Measurements from ENCODE around the gene TAF6L. TPM values are rescaled to one million over a fixed set of nuclear protein-coding genes. Genes with fewer than 3 reads are reported as not detected.
"Not testable (repeated sequence)": the region's sequence is repeated elsewhere in the genome, so short reads cannot be mapped to it uniquely, and the experiment has no call there.

TAF6L gene
- total RNA-seq, 1 donor from 2014 or later, result 28.9 TPM

- peak overlapping the region; percentile 68 for H3K4me2 ChIP-seq
- no peak overlapping the region for H3K27ac ChIP-seq
- H3K27ac Mint-ChIP-seq, result peak overlapping the region; percentile 3
Observed at GRCh38 chr11:62755086-62755615, 16.0 kb upstream of the TAF6L start.

GRCh38 chr11:62757846-62758788, 13.1 kb upstream of the TAF6L start:
- Histone ChIP-seq H3K27me3 (no peaks in the 10 kb centered on the region), H3K9ac (no peak overlapping the region), H3K4me3 (no peak overlapping the region), H3K4me2 (no peak overlapping the region), H3K4me1 (peaks cover 8% of the 10 kb centered on the region), H3K79me2 (ENCODE audit: low read depth) (peaks cover 21% of the 10 kb centered on the region), H3K36me3 (no peaks in the 10 kb centered on the region), H2AFZ (replicated peaks) (peak overlapping the region; percentile 83), H3F3A (ENCODE audit: low read depth) (peaks cover 51% of the 10 kb centered on the region), H4K20me1 (ENCODE audit: low read depth) (no peaks in the 10 kb centered on the region), H3K9me3 (ENCODE audit: low read depth) (no peaks in the 10 kb centered on the region), H3K27ac (no peak overlapping the region)
- TF ChIP-seq EZH2phosphoT487 (IDR thresholded peaks at IDR 0.05), result no peak
- TF ChIP-seq EZH2 (IDR thresholded peaks at IDR 0.05), result no peak
- no peak for TF ChIP-seq CTCF (IDR thresholded peaks at IDR 0.05)
- no peak for DNase-seq (ENCODE audit: low spot score)
- peaks cover 7% of the 10 kb centered on the region for H3K27me3 Mint-ChIP-seq (ENCODE audit: insufficient read depth, low read depth)
- H3K4me3 Mint-ChIP-seq, result no peak overlapping the region
- no peak overlapping the region for H3K27ac Mint-ChIP-seq
- H3K4me1 Mint-ChIP-seq, result peaks cover 16% of the 10 kb centered on the region
- H3K36me3 Mint-ChIP-seq, result peaks cover 2% of the 10 kb centered on the region
- H3K9me3 Mint-ChIP-seq, result no peaks in the 10 kb centered on the region

More at GRCh38 chr11:62755086-62755615, 16.0 kb upstream of the TAF6L start:
- peak overlapping the region; percentile 98 for H3K4me3 Mint-ChIP-seq
- Histone ChIP-seq H3K4me1 (no peaks in the 10 kb centered on the region), H3K9ac (no peak overlapping the region), H3K79me2 (ENCODE audit: low read depth) (peaks cover 29% of the 10 kb centered on the region), H3K36me3 (no peaks in the 10 kb centered on the region), H3K9me3 (ENCODE audit: low read depth) (no peaks in the 10 kb centered on the region), H3F3A (ENCODE audit: low read depth) (peaks cover 36% of the 10 kb centered on the region), H3K27me3 (no peaks in the 10 kb centered on the region), H3K4me3 (no peak overlapping the region), H2AFZ (replicated peaks) (no peak overlapping the region), H4K20me1 (ENCODE audit: low read depth) (no peaks in the 10 kb centered on the region)
- H3K4me1 Mint-ChIP-seq, result peaks cover 7% of the 10 kb centered on the region
- H3K9me3 Mint-ChIP-seq, result no peaks in the 10 kb centered on the region
- TF ChIP-seq EZH2phosphoT487 (IDR thresholded peaks at IDR 0.05) (no peak), CTCF (IDR thresholded peaks at IDR 0.05) (no peak), EZH2 (IDR thresholded peaks at IDR 0.05) (no peak)
- H3K27me3 Mint-ChIP-seq (ENCODE audit: insufficient read depth, low read depth), result peaks cover 7% of the 10 kb centered on the region
- DNase-seq (ENCODE audit: low spot score), result no peak
- peaks cover 2% of the 10 kb centered on the region for H3K36me3 Mint-ChIP-seq

GRCh38 chr11:62760867-62761227, 10.3 kb upstream of the TAF6L start:
- H3K27me3 ChIP-seq; H3K9me3 ChIP-seq (ENCODE audit: low read depth); H4K20me1 ChIP-seq (ENCODE audit: low read depth); DNase-seq (ENCODE audit: low spot score); H3K9me3 Mint-ChIP-seq; H3K27ac ChIP-seq; H3K9ac ChIP-seq; H3K36me3 ChIP-seq; H3K4me1 ChIP-seq; H2AFZ ChIP-seq (replicated peaks); H3K27me3 Mint-ChIP-seq (ENCODE audit: insufficient read depth, low read depth): not testable (repeated sequence)
- H3K4me3 Mint-ChIP-seq, result peak overlapping the region; percentile 98
- peaks cover 13% of the 10 kb centered on the region for H3K4me1 Mint-ChIP-seq
- H3K36me3 Mint-ChIP-seq, result peaks cover 10% of the 10 kb centered on the region
- H3K4me3 ChIP-seq, result peak overlapping the region; percentile 79
- H3F3A ChIP-seq (ENCODE audit: low read depth), result peaks cover 34% of the 10 kb centered on the region
- H3K4me2 ChIP-seq, result peak overlapping the region; percentile 73
- peak overlapping the region; percentile 46 for H3K27ac Mint-ChIP-seq
- H3K79me2 ChIP-seq (ENCODE audit: low read depth), result peaks cover 26% of the 10 kb centered on the region

GRCh38 chr11:62770778-62771143, 435 bp upstream of the TAF6L start:
- Histone ChIP-seq H3K27ac (peak overlapping the region; percentile 89), H3K9me3 (ENCODE audit: low read depth) (no peaks in the 10 kb centered on the region), H2AFZ (replicated peaks) (peak overlapping the region; percentile 16), H3K4me2 (peak overlapping the region; percentile 77), H3F3A (ENCODE audit: low read depth) (peaks cover 41% of the 10 kb centered on the region), H3K27me3 (no peaks in the 10 kb centered on the region), H3K9ac (no peak overlapping the region), H3K36me3 (no peaks in the 10 kb centered on the region), H3K4me3 (peak overlapping the region; percentile 86), H3K79me2 (ENCODE audit: low read depth) (peaks cover 32% of the 10 kb centered on the region), H4K20me1 (ENCODE audit: low read depth) (no peaks in the 10 kb centered on the region), H3K4me1 (peaks cover 11% of the 10 kb centered on the region)
- peaks cover 26% of the 10 kb centered on the region for H3K4me1 Mint-ChIP-seq
- peak overlapping the region; percentile 92 for H3K4me3 Mint-ChIP-seq
- TF ChIP-seq EZH2phosphoT487 (IDR thresholded peaks at IDR 0.05) (no peak), CTCF (IDR thresholded peaks at IDR 0.05) (no peak), EZH2 (IDR thresholded peaks at IDR 0.05) (peak; percentile 38)
- H3K27me3 Mint-ChIP-seq (ENCODE audit: insufficient read depth, low read depth), result peaks cover 10% of the 10 kb centered on the region
- peaks cover 11% of the 10 kb centered on the region for H3K36me3 Mint-ChIP-seq
- DNase-seq (ENCODE audit: low spot score), result no peak
- H3K9me3 Mint-ChIP-seq, result no peaks in the 10 kb centered on the region
- H3K27ac Mint-ChIP-seq, result peak overlapping the region; percentile 98
